MCF 10A (cell line): ENCODE data around the gene USP15. TPM values are rescaled to one million over a fixed set of nuclear protein-coding genes. Genes with fewer than 3 reads are reported as not detected.

ENCODE experiments used
- BruUV-seq: library from RNA; stranded (reverse); fragments of 400-500 nt; replicated peaks from 2 replicates; lab custom pipeline; 2021; lab: Mats Ljungman, UMichigan
- CTCF ChIA-PET: fragments of 300-600 bp; sonication (Branson Sonifier 250); formaldehyde crosslinking; extraction: SDS; loops from one replicate; lab custom pipeline; 2021; ENCODE audit warnings: antibody characterized with exemption, inconsistent platforms; lab: Yijun Ruan, JAX
- POLR2A ChIA-PET: fragments of 300-600, 350-650 bp; sonication (Branson Sonifier 250); formaldehyde crosslinking; extraction: SDS; loops from one replicate; lab custom pipeline; 2020; ENCODE audit warnings: antibody characterized with exemption, inconsistent platforms; lab: Yijun Ruan, JAX
- DNase-seq: peaks from one replicate; pipeline ENCODE4 v3.0.0-alpha.2; 2018; ENCODE audit not compliant: unreplicated experiment
- H3K27ac Mint-ChIP-seq: one replicate; pipeline ENCODE4 v1.8.0; 2022; ENCODE audit warnings: mild to moderate bottlenecking, low read depth, mixed read lengths; ENCODE audit not compliant: unreplicated experiment
- H3K27me3 Mint-ChIP-seq: one replicate; pipeline ENCODE4 v1.8.0; 2022; ENCODE audit warnings: mixed read lengths; ENCODE audit not compliant: insufficient read depth, unreplicated experiment
- H3K36me3 Mint-ChIP-seq: one replicate; pipeline ENCODE4 v1.8.0; 2022; ENCODE audit warnings: mild to moderate bottlenecking, moderate library complexity, mixed read lengths; ENCODE audit not compliant: insufficient read depth, unreplicated experiment
- H3K4me1 Mint-ChIP-seq: one replicate; pipeline ENCODE4 v1.8.0; 2022; ENCODE audit warnings: mixed read lengths; ENCODE audit not compliant: insufficient read depth, unreplicated experiment
- H3K4me3 Mint-ChIP-seq: one replicate; pipeline ENCODE4 v1.8.0; 2022; ENCODE audit warnings: mild to moderate bottlenecking, moderate library complexity, mixed read lengths; ENCODE audit not compliant: unreplicated experiment
- H3K9me3 Mint-ChIP-seq: one replicate; pipeline ENCODE4 v1.8.0; 2022; ENCODE audit warnings: mixed read lengths; ENCODE audit not compliant: unreplicated experiment
- CTCF ChIP-seq: fragments of 200-600 bp; IDR thresholded peaks from one replicate; pipeline ENCODE4 v1.8.0; 2022; ENCODE audit warnings: antibody characterized with exemption, mild to moderate bottlenecking; ENCODE audit not compliant: unreplicated experiment
- intact Hi-C: fragments of 100-400 bp; cut with micrococcal nuclease; formaldehyde crosslinking; loops from 2 replicates; pipeline ENCODE4 v1.14.1; 2022
- total RNA-seq: library from RNA; stranded (reverse); gene quantifications from 2 replicates; pipeline ENCODE4 v1.2.3, GENCODE V29; 2022

Gene USP15
- total RNA-seq, 1 experiment from 2014 or later = 71.0 TPM

- CTCF ChIA-PET = no interaction called here
- TF ChIP-seq CTCF = no peak
- no peak for DNase-seq
- BruUV-seq = no TSS peak
- POLR2A ChIA-PET = interaction anchor here (0.6 to 0.8 kb wide), 2 partner anchors 10 to 65 kb away, joined by 4 read pairs; no protein-coding TSS in a partner anchor
- no peaks in the 10 kb centered on the region for H3K9me3 Mint-ChIP-seq
- no peaks in the 10 kb centered on the region for H3K27me3 Mint-ChIP-seq
- intact Hi-C loops = no loop called here
- H3K27ac Mint-ChIP-seq = no peak overlapping the region
- H3K4me1 Mint-ChIP-seq = peaks cover 7% of the 10 kb centered on the region
- peaks cover 32% of the 10 kb centered on the region for H3K36me3 Mint-ChIP-seq
- H3K4me3 Mint-ChIP-seq = no peak overlapping the region
Measured at GRCh38 chr12:62317017-62317416, 56.8 kb downstream of the USP15 start.

GRCh38 chr12:62319058-62319457 is 58.9 kb downstream of the USP15 start:
- no peak for TF ChIP-seq CTCF
- peaks cover 49% of the 10 kb centered on the region for H3K36me3 Mint-ChIP-seq
- DNase-seq = no peak
- no TSS peak for BruUV-seq
- no peaks in the 10 kb centered on the region for H3K9me3 Mint-ChIP-seq
- ChIA-PET CTCF (no interaction called here), POLR2A (no interaction called here)
- H3K4me1 Mint-ChIP-seq = peaks cover 7% of the 10 kb centered on the region
- intact Hi-C loops = no loop called here
- no peak overlapping the region for H3K27ac Mint-ChIP-seq
- H3K27me3 Mint-ChIP-seq = no peaks in the 10 kb centered on the region
- H3K4me3 Mint-ChIP-seq = no peak overlapping the region

- BruUV-seq = no TSS peak
- H3K36me3 Mint-ChIP-seq = peaks cover 49% of the 10 kb centered on the region
- no peaks in the 10 kb centered on the region for H3K27me3 Mint-ChIP-seq
- H3K4me3 Mint-ChIP-seq = no peak overlapping the region
- peaks cover 7% of the 10 kb centered on the region for H3K4me1 Mint-ChIP-seq
- H3K9me3 Mint-ChIP-seq = no peaks in the 10 kb centered on the region
- ChIA-PET CTCF (no interaction called here), POLR2A (no interaction called here)
- no peak overlapping the region for H3K27ac Mint-ChIP-seq
- intact Hi-C loops = no loop called here
- no peak for TF ChIP-seq CTCF
- DNase-seq = no peak
Measured at GRCh38 chr12:62320054-62320453, 59.9 kb downstream of the USP15 start.

GRCh38 chr12:62323386-62323785 is 63.2 kb downstream of the USP15 start:
- TF ChIP-seq CTCF = no peak
- POLR2A ChIA-PET = no interaction called here
- no peak overlapping the region for H3K27ac Mint-ChIP-seq
- no TSS peak for BruUV-seq
- H3K4me3 Mint-ChIP-seq = no peak overlapping the region
- H3K27me3 Mint-ChIP-seq = no peaks in the 10 kb centered on the region
- DNase-seq = no peak
- CTCF ChIA-PET = no interaction called here
- intact Hi-C loops = no loop called here
- H3K36me3 Mint-ChIP-seq = peaks cover 57% of the 10 kb centered on the region
- no peaks in the 10 kb centered on the region for H3K9me3 Mint-ChIP-seq
- H3K4me1 Mint-ChIP-seq = peaks cover 7% of the 10 kb centered on the region
